ENCODE results near the gene LRRC40. TPM values are rescaled to one million over a fixed set of nuclear protein-coding genes. Genes with fewer than 3 reads are reported as not detected.

The LRRC40 gene
- total RNA-seq, 2 donors from 2014 or later = 24.3 to 25.5 TPM

Other genes starting within 250 kb of the LRRC40 start
- 100 to 1,000 TPM; 205 to 208 TPM for gene SRSF11, start 15.8 kb upstream of the LRRC40 start, total RNA-seq
- gene ANKRD13C, start 149.1 kb upstream of the LRRC40 start, total RNA-seq = 10 to 100 TPM; 17.3 to 26.3 TPM
- gene CTH, start 205.7 kb upstream of the LRRC40 start, total RNA-seq = 10 to 100 TPM; 12.0 to 12.8 TPM